ENCODE data around the gene FAM227B. TPM values are rescaled to one million over a fixed set of nuclear protein-coding genes. Genes with fewer than 3 reads are reported as not detected.

Gene FAM227B
- total and polyA plus RNA-seq, 2 experiments from 2014 or later = 10.4 to 23.6 TPM

GRCh38 chr15:49331442-49331841 is 289.2 kb downstream of the FAM227B start:
- H3K9me3 ChIP-seq (ENCODE audit: low read depth) = no peaks in the 10 kb centered on the region
- H3K36me3 ChIP-seq = no peaks in the 10 kb centered on the region
- H3K4me3 ChIP-seq = no peak overlapping the region
- no peak for TF ChIP-seq CTCF (IDR thresholded peaks at IDR 0.05; ENCODE audit: low read depth, low read length)
- no peaks in the 10 kb centered on the region for H3K4me1 ChIP-seq (ENCODE audit: low read depth)
- H3K27me3 ChIP-seq = no peaks in the 10 kb centered on the region
- H3K27ac ChIP-seq = no peak overlapping the region
- DNase-seq (ENCODE audit: low read depth in 1 of 2, low spot score in 1 of 2) = no peak

GRCh38 chr15:49330166-49330565 is 290.5 kb downstream of the FAM227B start:
- no peak for TF ChIP-seq CTCF (IDR thresholded peaks at IDR 0.05; ENCODE audit: low read depth, low read length)
- Histone ChIP-seq H3K36me3 (no peaks in the 10 kb centered on the region), H3K27me3 (no peaks in the 10 kb centered on the region), H3K27ac (no peak overlapping the region), H3K4me1 (ENCODE audit: low read depth) (no peaks in the 10 kb centered on the region), H3K4me3 (no peak overlapping the region), H3K9me3 (ENCODE audit: low read depth) (no peaks in the 10 kb centered on the region)
- no peak for DNase-seq (ENCODE audit: low read depth in 1 of 2, low spot score in 1 of 2)

GRCh38 chr15:49328941-49329340 is 291.7 kb downstream of the FAM227B start:
- Histone ChIP-seq H3K9me3 (ENCODE audit: low read depth) (no peaks in the 10 kb centered on the region), H3K36me3 (no peaks in the 10 kb centered on the region), H3K4me3 (no peak overlapping the region), H3K4me1 (ENCODE audit: low read depth) (no peaks in the 10 kb centered on the region), H3K27ac (no peak overlapping the region), H3K27me3 (no peaks in the 10 kb centered on the region)
- no peak for TF ChIP-seq CTCF (IDR thresholded peaks at IDR 0.05; ENCODE audit: low read depth, low read length)
- no peak for DNase-seq (ENCODE audit: low read depth in 1 of 2, low spot score in 1 of 2)

GRCh38 chr15:49327927-49328326 is 292.7 kb downstream of the FAM227B start:
- no peak overlapping the region for H3K27ac ChIP-seq
- no peak overlapping the region for H3K4me3 ChIP-seq
- DNase-seq (ENCODE audit: low read depth in 1 of 2, low spot score in 1 of 2) = no peak
- H3K9me3 ChIP-seq (ENCODE audit: low read depth) = no peaks in the 10 kb centered on the region
- TF ChIP-seq CTCF (IDR thresholded peaks at IDR 0.05; ENCODE audit: low read depth, low read length) = no peak
- H3K4me1 ChIP-seq (ENCODE audit: low read depth) = peaks cover 4% of the 10 kb centered on the region
- no peaks in the 10 kb centered on the region for H3K36me3 ChIP-seq
- no peaks in the 10 kb centered on the region for H3K27me3 ChIP-seq

- H3K27ac ChIP-seq = no peak overlapping the region
- H3K9me3 ChIP-seq (ENCODE audit: low read depth) = no peaks in the 10 kb centered on the region
Observed at GRCh38 chr15:49323207-49323606, 297.4 kb downstream of the FAM227B start.

More at GRCh38 chr15:49323207-49323606, 297.4 kb downstream of the FAM227B start:
- Histone ChIP-seq H3K4me3 (no peak overlapping the region), H3K36me3 (no peaks in the 10 kb centered on the region), H3K27me3 (no peaks in the 10 kb centered on the region), H3K4me1 (ENCODE audit: low read depth) (peaks cover 4% of the 10 kb centered on the region)
- TF ChIP-seq CTCF (IDR thresholded peaks at IDR 0.05; ENCODE audit: low read depth, low read length) = no peak
- no peak for DNase-seq (ENCODE audit: low read depth in 1 of 2, low spot score in 1 of 2)
